Type B pancreatic cell (in vitro differentiated cells): ENCODE measurements around the gene KCNQ5. TPM values are rescaled to one million over a fixed set of nuclear protein-coding genes. Genes with fewer than 3 reads are reported as not detected.

ENCODE experiments used
- DNase-seq: peaks from one replicate; pipeline ENCODE4 v3.0.0; 2021; ENCODE audit warnings: mixed read lengths; ENCODE audit not compliant: unreplicated experiment; ENCODE audit errors: extremely low spot score
- H3K27ac Mint-ChIP-seq: 2 replicates; pipeline ENCODE4 v1.8.0; 2021; ENCODE audit warnings: mild to moderate bottlenecking, mixed read lengths
- H3K27me3 Mint-ChIP-seq: 2 replicates; pipeline ENCODE4 v1.8.0; 2021; ENCODE audit warnings: mixed read lengths
- H3K36me3 Mint-ChIP-seq: 2 replicates; pipeline ENCODE4 v1.8.0; 2021; ENCODE audit warnings: mixed read lengths
- H3K4me1 Mint-ChIP-seq: one replicate; pipeline ENCODE4 v1.8.0; 2021; ENCODE audit warnings: mixed read lengths; ENCODE audit not compliant: unreplicated experiment
- H3K4me3 Mint-ChIP-seq: 2 replicates; pipeline ENCODE4 v1.8.0; 2021; ENCODE audit warnings: mild to moderate bottlenecking, mixed read lengths
- H3K9me3 Mint-ChIP-seq: 2 replicates; pipeline ENCODE4 v1.8.0; 2021; ENCODE audit warnings: mixed read lengths
- total RNA-seq: library from RNA; stranded (reverse); gene quantifications from 2 replicates; pipeline ENCODE4 v1.2.1, GENCODE V29; 2021; ENCODE audit warnings: low replicate concordance
- TF ChIP-seq, protein P1 (sequence below): fragments of 200-600 bp; sonication (generic); conservative IDR thresholded peaks from 2 replicates; pipeline ENCODE4 v1.5.0; 2021; ENCODE audit warnings: antibody characterized with exemption, mild to moderate bottlenecking

Gene KCNQ5
- total RNA-seq, 1 donor from 2014 or later: 1.7 TPM

DNA sequence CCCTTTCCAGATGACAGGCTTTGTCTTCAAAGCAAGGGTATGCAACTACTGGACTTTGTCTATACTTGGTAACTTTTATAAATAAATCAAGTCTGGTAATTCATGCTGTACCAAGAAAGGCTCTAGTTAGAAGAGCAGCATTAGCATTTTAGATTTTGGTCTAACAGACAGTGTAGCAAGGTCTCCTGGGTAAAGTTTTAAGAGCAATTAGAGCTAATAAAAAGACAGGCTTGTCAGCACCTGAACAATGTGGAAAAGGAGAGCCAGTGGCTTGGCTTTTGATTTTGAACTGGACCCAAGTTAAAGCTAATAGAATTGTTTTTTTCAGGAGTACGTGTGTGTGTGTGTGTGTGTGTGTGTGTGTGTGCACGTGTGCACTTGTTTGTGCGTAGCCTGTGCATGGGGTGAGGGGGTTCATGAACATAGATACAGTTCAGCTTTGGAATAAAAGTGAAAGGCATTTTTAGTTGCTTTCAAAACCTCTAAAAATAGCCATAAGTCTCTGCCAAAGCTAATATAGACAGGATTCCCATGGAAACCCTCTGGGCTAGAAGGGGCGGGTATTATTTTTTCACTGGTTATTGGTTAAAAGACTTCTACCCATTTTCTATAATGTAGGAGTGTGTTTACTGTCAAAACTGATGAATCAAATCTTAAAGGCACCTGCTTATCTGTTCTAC, 138.4 kb downstream of the KCNQ5 start:
- Mint-ChIP-seq H3K9me3 (no peaks in the 10 kb centered on the region), H3K27ac (no peak overlapping the region), H3K4me3 (no peak overlapping the region), H3K36me3 (no peaks in the 10 kb centered on the region), H3K27me3 (no peaks in the 10 kb centered on the region), H3K4me1 (no peaks in the 10 kb centered on the region)
- TF ChIP-seq, protein P1, sequence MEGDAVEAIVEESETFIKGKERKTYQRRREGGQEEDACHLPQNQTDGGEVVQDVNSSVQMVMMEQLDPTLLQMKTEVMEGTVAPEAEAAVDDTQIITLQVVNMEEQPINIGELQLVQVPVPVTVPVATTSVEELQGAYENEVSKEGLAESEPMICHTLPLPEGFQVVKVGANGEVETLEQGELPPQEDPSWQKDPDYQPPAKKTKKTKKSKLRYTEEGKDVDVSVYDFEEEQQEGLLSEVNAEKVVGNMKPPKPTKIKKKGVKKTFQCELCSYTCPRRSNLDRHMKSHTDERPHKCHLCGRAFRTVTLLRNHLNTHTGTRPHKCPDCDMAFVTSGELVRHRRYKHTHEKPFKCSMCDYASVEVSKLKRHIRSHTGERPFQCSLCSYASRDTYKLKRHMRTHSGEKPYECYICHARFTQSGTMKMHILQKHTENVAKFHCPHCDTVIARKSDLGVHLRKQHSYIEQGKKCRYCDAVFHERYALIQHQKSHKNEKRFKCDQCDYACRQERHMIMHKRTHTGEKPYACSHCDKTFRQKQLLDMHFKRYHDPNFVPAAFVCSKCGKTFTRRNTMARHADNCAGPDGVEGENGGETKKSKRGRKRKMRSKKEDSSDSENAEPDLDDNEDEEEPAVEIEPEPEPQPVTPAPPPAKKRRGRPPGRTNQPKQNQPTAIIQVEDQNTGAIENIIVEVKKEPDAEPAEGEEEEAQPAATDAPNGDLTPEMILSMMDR: no peak
- no peak for DNase-seq

DNA sequence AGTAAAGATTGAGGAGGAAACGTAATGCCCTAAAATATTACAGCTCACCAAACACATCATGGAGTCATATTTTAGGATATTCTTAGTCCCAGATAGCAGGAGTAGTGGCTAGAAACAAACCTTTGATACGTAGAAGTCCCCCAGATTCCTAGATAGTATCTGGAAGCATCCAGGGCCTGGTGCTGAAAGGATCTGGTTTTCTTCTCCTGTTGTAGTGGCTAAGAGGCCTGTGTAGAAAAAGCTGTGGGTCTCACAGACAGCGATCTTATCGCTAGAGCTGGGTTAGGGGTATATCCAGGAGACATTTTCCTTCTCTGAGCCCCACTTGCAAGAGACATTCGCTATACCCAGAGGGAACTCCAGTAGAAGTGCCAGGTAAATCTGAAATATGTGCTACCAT, 139.9 kb downstream of the KCNQ5 start:
- H3K4me1 Mint-ChIP-seq: no peaks in the 10 kb centered on the region
- TF ChIP-seq, protein P1: no peak
- H3K27ac Mint-ChIP-seq: no peak overlapping the region
- DNase-seq: no peak
- H3K9me3 Mint-ChIP-seq: no peaks in the 10 kb centered on the region
- no peaks in the 10 kb centered on the region for H3K36me3 Mint-ChIP-seq
- H3K4me3 Mint-ChIP-seq: no peak overlapping the region
- H3K27me3 Mint-ChIP-seq: no peaks in the 10 kb centered on the region

DNA sequence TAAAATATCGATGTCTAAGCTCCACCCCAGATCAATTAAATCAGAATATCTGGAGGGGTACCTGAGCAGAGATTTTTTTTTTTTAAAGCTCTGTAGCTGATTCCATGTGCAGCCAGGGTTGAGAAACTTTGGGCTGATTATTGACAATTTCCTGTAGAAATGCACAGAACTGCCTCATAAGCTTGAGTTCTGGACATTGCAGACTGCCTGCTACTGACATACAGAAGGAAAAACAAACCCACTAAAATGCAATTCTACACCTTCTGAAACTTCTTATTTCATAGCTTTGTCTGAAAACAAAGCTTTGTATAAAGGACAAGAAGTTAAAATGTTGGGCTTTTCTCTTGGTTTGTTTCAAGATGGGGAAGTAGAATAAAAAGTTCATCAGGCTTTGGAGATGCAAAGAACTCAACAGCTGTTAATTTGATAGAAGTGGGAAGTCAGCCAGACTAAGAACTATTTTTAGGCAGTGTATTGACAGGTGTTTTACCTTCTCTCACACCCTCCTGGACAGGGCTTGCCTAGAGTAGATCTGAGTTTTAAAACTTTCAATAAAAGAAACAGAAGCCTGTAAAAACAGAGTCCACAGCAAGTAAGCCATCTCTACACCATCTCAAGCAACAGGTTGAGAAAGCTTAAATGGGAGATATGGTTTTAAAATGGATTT, 147.7 kb downstream of the KCNQ5 start:
- no peak overlapping the region for H3K27ac Mint-ChIP-seq
- H3K4me1 Mint-ChIP-seq: no peaks in the 10 kb centered on the region
- no peaks in the 10 kb centered on the region for H3K9me3 Mint-ChIP-seq
- H3K36me3 Mint-ChIP-seq: no peaks in the 10 kb centered on the region
- no peak overlapping the region for H3K4me3 Mint-ChIP-seq
- H3K27me3 Mint-ChIP-seq: no peaks in the 10 kb centered on the region
- TF ChIP-seq, protein P1: no peak
- no peak for DNase-seq

DNA sequence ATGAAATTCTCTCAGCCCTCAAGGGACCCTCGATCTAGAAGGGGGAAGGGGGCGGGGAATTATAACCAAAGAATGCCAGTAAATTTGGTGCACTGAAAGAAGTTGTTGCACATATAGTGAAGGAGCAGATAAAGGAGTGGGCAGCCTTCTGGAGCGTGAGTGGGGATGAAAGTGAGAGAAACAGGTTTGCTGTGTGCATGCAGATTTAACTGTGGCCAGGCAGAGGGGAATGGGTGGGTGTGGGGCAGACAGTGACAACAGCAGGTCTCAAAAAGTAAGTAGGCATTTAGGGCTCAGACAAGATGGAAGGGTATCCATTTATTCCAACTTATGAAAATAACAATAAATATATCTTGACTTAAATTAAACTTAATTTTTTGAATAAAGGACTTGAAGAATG, 149.1 kb downstream of the KCNQ5 start:
- TF ChIP-seq, protein P1: no peak
- Mint-ChIP-seq H3K27me3 (no peaks in the 10 kb centered on the region), H3K9me3 (no peaks in the 10 kb centered on the region), H3K36me3 (no peaks in the 10 kb centered on the region), H3K4me1 (no peaks in the 10 kb centered on the region), H3K27ac (no peak overlapping the region), H3K4me3 (no peak overlapping the region)
- no peak for DNase-seq

DNA sequence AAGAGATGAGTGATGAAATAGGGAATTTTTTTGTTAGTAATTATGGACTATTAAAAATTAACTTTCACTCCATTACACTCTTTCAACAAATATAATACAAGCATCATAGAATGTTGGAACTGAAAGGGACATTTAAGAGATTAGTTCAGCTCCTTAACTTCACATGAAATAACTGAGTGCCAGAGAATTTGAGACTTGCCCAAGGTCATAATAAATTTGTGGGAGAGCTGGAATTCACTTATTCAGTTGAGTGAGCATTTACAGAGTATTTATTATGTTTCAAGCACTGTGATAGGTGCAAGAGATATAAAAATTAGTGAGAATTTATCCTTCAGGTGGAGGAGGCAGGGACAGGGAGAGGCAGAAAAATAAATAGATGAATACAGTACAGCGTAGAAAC, 154.6 kb downstream of the KCNQ5 start:
- TF ChIP-seq, protein P1: no peak
- DNase-seq: no peak
- H3K27ac Mint-ChIP-seq: no peak overlapping the region

More for the DNA sequence above, 154.6 kb downstream of the KCNQ5 start:
- no peaks in the 10 kb centered on the region for H3K4me1 Mint-ChIP-seq
- H3K4me3 Mint-ChIP-seq: no peak overlapping the region
- no peaks in the 10 kb centered on the region for H3K36me3 Mint-ChIP-seq
- peaks cover 5% of the 10 kb centered on the region for H3K9me3 Mint-ChIP-seq
- H3K27me3 Mint-ChIP-seq: no peaks in the 10 kb centered on the region
